Calu3 (cell line): ENCODE data around the gene BRICD5. TPM values are rescaled to one million over a fixed set of nuclear protein-coding genes. Genes with fewer than 3 reads are reported as not detected.
A peak's percentile ranks its signal among the peaks of the same experiment; 100 is the strongest.

Source experiments
- BruUV-seq: library from RNA; stranded (reverse); fragments of 400-500 nt; replicated peaks from 2 replicates; lab custom pipeline; 2021; lab: Mats Ljungman, UMichigan
- CTCF ChIA-PET: fragments of 300-600 bp; sonication (Branson Sonifier 250); formaldehyde crosslinking; loops from one replicate; lab custom pipeline; 2022; ENCODE audit warnings: antibody characterized with exemption; lab: Charles Lee
- DNase-seq: peaks from one replicate; pipeline ENCODE4 v3.0.0; 2022
- H3K27ac Mint-ChIP-seq: one replicate; pipeline ENCODE4 v1.8.0; 2022; ENCODE audit warnings: mixed read lengths; ENCODE audit not compliant: unreplicated experiment
- H3K27me3 Mint-ChIP-seq: one replicate; pipeline ENCODE4 v1.8.0; 2022; ENCODE audit warnings: mixed read lengths; ENCODE audit not compliant: unreplicated experiment
- H3K36me3 Mint-ChIP-seq: one replicate; pipeline ENCODE4 v1.8.0; 2022; ENCODE audit warnings: mild to moderate bottlenecking, moderate library complexity, mixed read lengths; ENCODE audit not compliant: insufficient read depth, unreplicated experiment
- H3K4me1 Mint-ChIP-seq: one replicate; pipeline ENCODE4 v1.8.0; 2022; ENCODE audit warnings: mild to moderate bottlenecking, low read depth, mixed read lengths; ENCODE audit not compliant: unreplicated experiment
- H3K4me3 Mint-ChIP-seq: one replicate; pipeline ENCODE4 v1.8.0; 2022; ENCODE audit warnings: mild to moderate bottlenecking, low read depth, moderate library complexity, mixed read lengths; ENCODE audit not compliant: unreplicated experiment
- H3K9me3 Mint-ChIP-seq: one replicate; pipeline ENCODE4 v1.8.0; 2022; ENCODE audit warnings: low read depth, mixed read lengths; ENCODE audit not compliant: unreplicated experiment
- intact Hi-C: fragments of 100-400 bp; cut with micrococcal nuclease; formaldehyde crosslinking; loops from one replicate; pipeline ENCODE4 v1.10.0; 2022; ENCODE audit not compliant: unreplicated experiment
- total RNA-seq: library from RNA; stranded (reverse); gene quantifications from 2 replicates; pipeline ENCODE4 v1.2.3, GENCODE V29; 2022
- TF ChIP-seq, protein P1 (sequence below): fragments of 200-600 bp; IDR thresholded peaks from one replicate; pipeline ENCODE4 v1.8.0; 2022; ENCODE audit warnings: antibody characterized with exemption; ENCODE audit not compliant: unreplicated experiment

Gene BRICD5
- total RNA-seq, 1 experiment from 2014 or later, result 17.3 TPM

DNA sequence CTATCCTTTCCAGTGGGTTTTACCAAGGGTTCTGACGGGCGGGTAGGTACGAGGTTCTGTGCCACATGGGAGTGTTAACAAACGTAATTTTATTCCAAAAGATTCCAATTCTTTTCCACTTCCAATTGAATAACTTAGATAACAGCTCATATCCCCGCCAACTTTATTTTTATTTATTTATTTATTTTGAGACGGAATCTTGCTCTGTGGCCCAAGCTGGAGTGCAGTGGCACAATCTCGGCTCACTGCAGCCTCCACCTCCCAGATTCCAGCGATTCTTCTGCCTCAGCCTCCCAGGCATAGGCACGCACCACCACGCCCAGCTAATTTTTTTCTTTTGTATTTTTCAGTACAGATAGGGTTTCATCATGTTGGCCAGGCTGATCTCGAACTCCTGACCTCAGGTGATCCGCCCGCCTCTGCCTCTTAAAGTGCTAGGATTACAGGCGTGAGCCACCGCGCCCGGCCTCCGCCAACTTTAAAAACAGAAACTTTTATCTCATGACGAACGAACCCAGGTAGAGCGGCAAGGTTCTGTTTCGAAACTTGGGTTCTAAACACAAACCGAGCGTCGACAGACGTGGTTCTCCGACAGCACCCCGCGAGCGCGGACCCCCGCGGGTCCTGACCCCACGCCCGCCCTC lies 40.1 kb upstream of the BRICD5 start:
- CTCF ChIA-PET, result interaction anchor here (0.6 to 2.8 kb wide), 9 partner anchors 8 to 520 kb away, joined by 3 to 27 read pairs (median 8); partner anchors contain the start of genes PGP and TRAF7
- intact Hi-C loops, result no loop called here
- Mint-ChIP-seq H3K9me3 (no peaks in the 10 kb centered on the region), H3K27me3 (no peaks in the 10 kb centered on the region), H3K4me1 (peaks cover 20% of the 10 kb centered on the region), H3K27ac (peak overlapping the region; percentile 91), H3K36me3 (peaks cover 81% of the 10 kb centered on the region), H3K4me3 (peak overlapping the region; percentile 88)
- TF ChIP-seq, protein P1, sequence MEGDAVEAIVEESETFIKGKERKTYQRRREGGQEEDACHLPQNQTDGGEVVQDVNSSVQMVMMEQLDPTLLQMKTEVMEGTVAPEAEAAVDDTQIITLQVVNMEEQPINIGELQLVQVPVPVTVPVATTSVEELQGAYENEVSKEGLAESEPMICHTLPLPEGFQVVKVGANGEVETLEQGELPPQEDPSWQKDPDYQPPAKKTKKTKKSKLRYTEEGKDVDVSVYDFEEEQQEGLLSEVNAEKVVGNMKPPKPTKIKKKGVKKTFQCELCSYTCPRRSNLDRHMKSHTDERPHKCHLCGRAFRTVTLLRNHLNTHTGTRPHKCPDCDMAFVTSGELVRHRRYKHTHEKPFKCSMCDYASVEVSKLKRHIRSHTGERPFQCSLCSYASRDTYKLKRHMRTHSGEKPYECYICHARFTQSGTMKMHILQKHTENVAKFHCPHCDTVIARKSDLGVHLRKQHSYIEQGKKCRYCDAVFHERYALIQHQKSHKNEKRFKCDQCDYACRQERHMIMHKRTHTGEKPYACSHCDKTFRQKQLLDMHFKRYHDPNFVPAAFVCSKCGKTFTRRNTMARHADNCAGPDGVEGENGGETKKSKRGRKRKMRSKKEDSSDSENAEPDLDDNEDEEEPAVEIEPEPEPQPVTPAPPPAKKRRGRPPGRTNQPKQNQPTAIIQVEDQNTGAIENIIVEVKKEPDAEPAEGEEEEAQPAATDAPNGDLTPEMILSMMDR, result no peak
- no peak for DNase-seq
- BruUV-seq, result TSS peak; percentile 80

DNA sequence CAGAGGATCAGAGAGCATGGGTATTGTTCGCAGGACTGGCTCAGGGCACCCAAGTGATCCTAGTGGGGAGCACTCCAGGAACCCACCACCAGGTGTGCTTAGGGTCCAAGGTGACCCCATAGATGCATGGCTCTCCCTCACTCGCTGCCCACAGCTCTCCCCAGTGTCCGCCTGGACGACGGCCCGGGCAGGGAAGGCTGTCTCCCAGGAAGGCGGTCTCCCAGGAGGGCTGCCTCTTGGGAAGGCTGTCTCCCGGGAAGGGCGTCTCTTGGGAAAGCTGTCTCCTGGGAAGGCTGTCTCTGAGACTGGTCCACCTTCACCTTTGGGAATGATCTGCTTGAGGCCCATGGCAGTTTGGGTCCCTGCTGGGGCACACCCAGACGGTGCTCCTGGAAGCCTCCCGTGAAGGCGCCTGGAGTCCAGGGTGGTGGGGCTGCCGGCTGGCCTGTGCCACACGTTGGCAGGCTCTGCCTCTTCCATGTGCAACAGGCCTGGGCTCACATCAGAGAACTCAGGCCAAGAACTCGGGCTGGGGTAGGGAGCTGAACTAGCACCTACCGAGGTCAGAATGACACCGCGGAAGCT lies 35.7 kb upstream of the BRICD5 start:
- CTCF ChIA-PET, result no interaction called here
- Mint-ChIP-seq H3K9me3 (no peaks in the 10 kb centered on the region), H3K4me3 (no peak overlapping the region), H3K27ac (peak overlapping the region; percentile 22), H3K36me3 (peaks cover 79% of the 10 kb centered on the region), H3K27me3 (no peaks in the 10 kb centered on the region), H3K4me1 (no peaks in the 10 kb centered on the region)
- TF ChIP-seq, protein P1, result no peak
- no peak for DNase-seq
- intact Hi-C loops, result no loop called here
- BruUV-seq, result no TSS peak

DNA sequence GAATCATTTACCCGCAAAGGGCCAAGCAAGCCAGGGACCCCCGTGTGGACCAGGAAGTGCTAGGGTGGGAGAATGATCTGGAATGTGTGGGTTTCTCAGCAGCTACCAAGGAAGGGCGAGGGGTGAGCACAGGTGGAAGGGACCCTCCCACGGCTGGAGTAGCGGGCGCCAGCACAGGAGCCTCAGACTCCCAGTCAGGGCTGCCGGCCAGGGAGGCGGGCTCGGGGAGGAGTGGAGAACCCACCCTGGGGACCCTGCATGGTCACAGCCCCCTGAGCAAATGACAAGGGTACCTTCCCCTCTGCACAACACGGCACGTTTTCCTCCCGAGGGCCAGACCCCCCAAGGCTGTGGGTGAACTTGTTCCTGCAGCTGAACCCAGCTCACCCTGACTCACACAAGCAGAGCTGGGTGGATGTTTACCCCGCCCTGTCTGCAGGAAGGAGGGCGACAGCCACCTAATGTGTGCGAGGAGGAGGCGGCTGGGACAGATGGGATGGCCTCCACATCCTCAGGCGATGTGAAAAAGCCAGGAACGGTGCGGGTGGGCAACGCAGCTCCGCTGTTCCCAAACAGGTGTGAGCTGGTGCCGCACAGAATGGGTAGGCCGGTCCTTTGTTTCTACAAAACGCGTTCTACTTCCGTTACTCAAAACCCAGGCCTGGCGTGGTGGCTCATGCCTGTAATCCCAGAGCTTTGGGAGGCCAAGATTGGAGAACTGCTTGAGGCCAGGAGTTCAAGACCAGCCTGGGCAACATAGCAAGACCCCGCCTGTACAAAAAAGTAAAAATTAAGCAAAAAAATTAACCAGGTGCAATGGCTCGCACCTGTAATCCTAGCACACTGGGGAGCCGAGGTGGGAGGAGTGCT lies 34.5 kb upstream of the BRICD5 start:
- Mint-ChIP-seq H3K36me3 (peaks cover 72% of the 10 kb centered on the region), H3K27me3 (no peaks in the 10 kb centered on the region), H3K9me3 (no peaks in the 10 kb centered on the region), H3K4me3 (no peak overlapping the region), H3K27ac (no peak overlapping the region), H3K4me1 (no peaks in the 10 kb centered on the region)
- CTCF ChIA-PET, result no interaction called here
- TF ChIP-seq, protein P1, result no peak
- intact Hi-C loops, result no loop called here
- DNase-seq, result no peak
- BruUV-seq, result no TSS peak

DNA sequence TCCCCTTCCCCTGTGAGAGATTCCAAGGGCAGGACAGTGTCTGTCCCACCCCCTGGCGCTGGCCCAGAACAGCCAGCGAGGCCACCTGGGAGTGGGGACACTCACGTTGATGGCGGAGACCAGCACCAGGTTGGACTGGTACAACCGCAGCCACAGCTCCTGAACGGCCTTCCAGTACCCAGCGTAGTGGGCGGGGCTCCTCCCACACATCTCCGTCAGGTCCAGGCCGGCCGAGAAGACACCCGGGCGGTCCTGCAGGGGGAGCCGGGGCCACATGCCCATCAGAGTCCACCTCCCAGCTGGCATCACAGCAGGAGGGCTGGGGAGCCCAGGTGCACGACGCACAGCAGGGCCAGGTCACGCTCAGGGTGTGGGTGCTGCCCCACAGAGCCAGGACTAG lies 33.6 kb upstream of the BRICD5 start:
- DNase-seq, result no peak
- Mint-ChIP-seq H3K4me3 (no peak overlapping the region), H3K27ac (no peak overlapping the region), H3K27me3 (no peaks in the 10 kb centered on the region), H3K36me3 (peaks cover 72% of the 10 kb centered on the region), H3K9me3 (no peaks in the 10 kb centered on the region), H3K4me1 (no peaks in the 10 kb centered on the region)
- TF ChIP-seq, protein P1, result no peak
- intact Hi-C loops, result no loop called here
- BruUV-seq, result no TSS peak
- CTCF ChIA-PET, result no interaction called here
